CD4-positive, alpha-beta T cell treated with Interleukin-4 for 1 hour (primary cell): ENCODE measurements around the gene MRPL27.
"Not testable (repeated sequence)": the region's sequence is repeated elsewhere in the genome, so short reads cannot be mapped to it uniquely, and the experiment has no call there.

ENCODE experiments used
- DNase-seq, 2 donors: peaks; one replicate each; pipeline ENCODE4 v3.0.0-alpha.2; 2020 to 2022

The MRPL27 gene

DNA sequence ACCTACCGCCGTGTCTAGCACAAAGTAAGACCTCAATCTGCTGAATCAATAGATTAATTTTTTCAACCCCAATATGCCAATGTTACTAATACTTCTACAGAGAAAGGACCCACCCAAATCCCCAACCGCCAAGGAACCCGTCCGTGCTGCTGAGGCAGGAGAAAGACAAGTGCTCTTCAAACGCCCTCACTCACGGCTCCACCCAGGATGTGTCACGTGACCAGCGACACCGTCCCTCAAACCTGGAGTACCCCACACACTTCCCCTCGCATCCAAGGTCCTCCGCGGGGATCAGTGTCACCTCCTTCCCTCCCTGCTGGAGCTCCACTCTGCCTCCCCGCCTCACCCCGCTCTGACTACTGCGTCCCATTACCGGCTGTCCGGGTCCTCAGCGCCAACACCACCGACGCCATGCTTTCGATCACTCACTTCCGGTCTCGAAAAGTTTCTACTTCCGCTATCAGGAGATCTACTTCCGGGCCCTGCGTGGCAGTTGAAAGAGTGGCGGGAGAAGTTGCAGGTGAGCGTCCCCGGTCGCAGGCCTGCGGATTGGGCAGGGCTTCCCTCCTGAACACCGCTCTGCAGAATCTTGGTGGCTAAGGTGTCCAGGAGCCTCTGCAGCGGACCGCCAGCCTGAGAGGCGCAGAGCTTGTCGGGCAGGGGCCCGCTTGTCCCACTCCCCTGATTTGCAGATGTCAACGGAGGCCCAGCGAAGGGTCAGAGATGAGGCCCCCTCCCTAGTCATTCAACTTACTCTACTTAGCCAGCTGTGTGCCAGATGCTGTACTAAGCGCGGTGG is at the start of gene MRPL27, which contains the start of gene EME1:
Gene MRPL27 (minus strand): TSS at position 427 of the 799 bp plus-strand sequence. CDS start 14 bp downstream, at position 413.
Gene EME1 (plus strand): TSS at position 472 of the 799 bp plus-strand sequence. CDS start 1,980 bp downstream, outside the sequence.
- DNase-seq: peak; percentile 86 to 92

DNA sequence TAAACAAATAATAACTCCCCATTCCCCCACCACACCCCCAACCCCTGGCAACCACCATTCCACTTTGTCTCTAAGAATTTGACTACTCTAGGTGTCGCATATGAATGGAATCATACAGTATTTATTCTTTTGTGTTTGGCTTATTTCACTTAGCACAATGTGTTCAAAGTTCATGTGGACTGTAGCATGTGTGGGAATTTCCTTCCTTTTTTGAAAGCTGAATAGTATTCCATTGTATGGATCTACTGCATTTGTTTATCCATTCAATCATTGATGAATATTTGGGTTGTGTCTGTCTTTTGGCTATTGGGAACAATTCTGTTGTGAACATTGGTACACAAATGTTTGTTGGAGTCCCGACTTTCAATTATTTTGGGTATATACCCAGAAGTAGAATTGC is 49.8 kb upstream of the MRPL27 start:
- DNase-seq: no peak

DNA sequence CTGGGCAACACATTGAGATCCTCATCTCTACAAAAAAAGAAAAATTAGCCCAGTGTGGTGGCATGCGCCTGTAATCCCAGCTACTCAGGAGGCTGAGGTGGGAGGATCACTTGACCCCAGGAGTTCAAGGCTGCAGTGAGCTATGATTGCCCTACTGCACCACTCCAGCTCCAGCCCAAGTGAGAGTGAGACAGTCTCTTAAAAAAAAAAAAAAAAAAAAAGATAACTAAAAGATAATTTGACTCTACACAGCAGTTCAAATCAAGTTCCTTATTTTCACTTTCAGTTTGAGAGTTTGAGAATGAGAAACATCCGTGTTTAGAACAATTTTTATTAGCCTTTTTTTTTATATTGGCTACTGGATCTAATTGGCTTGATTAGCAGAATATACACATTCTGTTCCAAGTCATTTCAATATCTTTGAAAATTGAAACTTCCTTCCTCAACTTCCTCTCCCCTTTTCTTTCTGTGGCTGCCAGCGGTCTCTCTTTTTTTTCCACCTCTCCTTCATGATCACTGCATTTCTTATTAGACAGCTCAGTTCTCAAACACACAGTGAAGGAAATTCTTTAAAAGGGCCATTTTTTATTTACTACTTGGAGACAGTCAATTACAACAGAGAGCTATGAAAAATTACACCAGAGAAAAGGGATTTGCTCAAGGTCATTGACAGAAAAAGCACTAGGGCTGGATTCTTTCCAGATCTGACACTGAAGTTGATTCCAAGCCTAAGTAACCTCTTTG is 48.5 kb upstream of the MRPL27 start:
- peak in 1 of 2 donors; percentile 32 for DNase-seq

DNA sequence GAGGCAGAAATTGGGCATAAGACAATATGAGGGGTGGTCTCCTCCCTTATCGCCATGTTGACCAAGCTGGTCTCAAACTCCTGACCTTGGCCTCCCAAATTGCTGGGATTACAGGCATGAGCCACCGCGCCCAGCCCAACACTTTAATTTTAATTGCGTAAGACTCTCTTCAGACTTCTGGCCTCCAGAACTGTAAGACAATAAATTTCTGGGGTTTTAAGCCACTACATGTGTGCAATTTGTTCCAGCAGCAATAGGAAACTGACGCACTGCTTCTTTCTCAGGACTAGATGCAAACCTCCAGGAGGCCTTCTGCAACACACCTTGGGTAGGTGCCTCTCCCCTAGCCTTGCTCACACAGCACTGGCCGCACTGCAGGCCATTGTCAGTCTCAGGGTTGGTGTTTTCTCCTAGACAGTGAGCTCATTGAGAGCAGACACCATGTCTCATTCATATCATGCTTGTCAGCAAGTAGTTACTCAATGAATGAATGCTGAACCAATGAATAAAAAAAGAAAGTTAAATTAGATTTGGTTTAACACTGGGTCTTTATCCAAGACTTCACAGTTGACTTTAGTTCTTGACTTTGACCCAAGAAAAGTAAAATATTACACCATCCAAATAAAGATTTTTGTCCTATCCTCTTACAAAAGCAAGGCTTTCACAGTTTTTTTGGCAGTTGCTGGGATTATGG is 47.6 kb upstream of the MRPL27 start:
- DNase-seq: no peak

DNA sequence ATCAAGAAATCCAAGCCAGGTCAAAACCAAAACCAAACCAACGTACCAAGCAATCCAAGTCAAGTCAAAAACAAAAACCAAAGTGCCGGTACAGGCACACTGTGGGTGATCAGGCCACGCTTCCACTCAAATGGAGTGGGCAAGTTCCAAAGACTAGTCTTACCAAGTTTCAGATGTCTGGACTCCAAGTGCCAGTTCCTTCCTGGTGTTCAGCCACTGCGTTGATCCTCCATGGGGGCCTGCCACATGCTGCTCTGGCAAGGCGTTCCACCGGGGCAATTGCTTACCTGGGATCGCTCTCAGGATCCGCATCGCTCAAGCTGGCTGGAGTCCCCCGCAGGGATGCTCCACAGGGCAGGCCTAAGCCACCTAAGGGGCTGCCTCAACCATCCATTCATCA is 46.6 kb upstream of the MRPL27 start:
- not testable (repeated sequence) for DNase-seq

DNA sequence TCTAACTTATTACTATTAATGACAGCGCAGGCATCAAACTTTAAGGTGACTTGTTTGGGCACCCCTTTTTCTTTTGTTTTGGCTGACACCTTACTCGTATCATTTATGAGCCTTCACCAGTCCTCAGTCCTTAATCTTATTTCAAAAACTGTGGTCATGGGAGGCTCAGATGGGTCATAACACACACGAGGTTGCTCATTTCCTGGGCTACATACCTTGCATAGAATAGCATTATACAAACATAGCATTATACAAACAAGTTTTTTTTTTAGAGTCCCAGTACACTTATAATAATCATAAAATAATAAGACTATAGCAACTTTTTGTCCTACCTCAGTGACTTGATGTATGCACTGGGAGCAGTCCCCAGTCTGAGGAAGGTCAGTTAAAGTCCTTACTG is 41.8 kb upstream of the MRPL27 start:
- DNase-seq: no peak

DNA sequence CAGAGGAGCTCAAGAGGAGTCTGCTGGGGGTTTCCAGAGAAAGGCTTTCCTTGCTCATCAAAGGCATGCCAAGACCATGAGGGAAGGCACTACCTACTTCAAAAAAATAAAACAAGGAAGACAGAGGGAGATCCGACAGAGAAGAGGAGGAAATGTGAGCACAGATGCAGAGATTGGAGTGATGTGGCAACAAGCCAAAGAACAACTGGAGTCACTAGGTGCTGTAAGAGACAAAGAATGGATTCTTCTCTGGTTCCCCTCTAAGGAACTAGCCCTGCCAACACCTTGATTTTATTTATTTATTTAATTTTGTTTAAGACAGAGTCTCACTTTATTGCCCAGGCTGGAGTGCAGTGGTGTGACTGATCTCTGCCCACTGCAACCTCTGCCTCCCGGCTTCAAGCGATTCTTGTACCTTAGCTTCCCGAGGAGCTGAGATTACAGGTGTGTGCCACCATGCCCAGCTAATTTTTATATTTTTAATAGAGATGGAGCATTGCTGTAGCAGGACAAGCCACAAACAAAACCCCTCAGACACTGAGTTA is 39.3 kb upstream of the MRPL27 start:
- DNase-seq: no peak

DNA sequence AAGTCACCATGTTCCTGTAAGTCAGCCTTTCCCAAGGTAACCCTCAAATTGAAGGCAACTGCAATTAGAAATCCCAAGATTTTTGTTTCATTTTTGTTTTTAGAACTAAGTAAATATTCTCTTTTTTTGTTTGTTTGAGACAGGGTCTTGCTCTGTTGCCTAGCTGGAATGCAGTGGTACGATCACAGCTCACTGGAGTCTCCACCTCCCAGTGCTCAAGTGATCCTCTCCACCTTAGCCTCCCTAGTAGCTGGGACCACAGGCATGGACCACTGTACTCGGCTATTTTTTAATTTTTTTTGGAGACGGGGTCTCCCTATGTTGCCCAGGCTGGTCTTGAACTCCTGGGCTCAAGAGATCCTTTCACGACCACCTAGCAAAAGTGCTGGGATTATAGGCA is 34.9 kb upstream of the MRPL27 start:
- DNase-seq: no peak

DNA sequence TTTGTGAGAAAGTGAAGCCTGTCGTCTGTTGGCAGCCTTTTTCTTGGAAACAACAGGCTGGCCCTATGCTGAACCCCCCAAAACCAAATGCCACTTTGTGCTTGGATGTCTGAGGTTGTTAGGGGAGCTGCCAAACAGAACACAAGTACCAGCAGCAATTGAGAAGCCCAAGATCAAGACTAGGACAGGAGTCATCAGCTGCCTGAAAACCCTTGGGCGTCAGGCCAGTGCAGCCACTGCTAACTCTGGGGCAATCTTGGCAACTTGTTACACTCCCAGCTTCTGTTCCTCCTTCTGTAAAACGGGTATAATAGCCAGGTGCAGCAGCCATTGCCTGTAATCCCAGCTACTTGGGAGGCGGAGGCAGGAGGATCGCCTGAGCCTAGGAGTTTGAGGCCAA is 33.6 kb upstream of the MRPL27 start:
- DNase-seq: no peak

DNA sequence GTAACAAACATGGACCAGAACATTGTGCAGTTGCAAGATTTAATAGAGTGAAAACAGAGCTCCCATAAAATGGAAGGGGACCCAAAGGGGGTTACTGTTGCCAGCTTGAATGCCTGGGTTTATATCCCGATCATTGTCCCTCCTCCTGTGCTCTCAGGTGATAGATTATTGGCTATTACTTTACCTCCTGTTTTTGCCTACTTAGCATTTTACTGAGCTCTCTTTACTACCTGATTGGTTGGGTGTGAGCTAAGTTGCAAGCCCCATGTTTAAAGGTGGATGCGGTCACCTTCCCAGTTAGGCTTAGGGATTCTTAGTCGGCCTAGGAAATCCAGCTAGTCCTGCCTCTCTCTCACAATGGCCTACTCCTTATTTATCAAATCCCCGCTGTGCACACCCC is 32.4 kb upstream of the MRPL27 start:
- DNase-seq: not testable (repeated sequence)

DNA sequence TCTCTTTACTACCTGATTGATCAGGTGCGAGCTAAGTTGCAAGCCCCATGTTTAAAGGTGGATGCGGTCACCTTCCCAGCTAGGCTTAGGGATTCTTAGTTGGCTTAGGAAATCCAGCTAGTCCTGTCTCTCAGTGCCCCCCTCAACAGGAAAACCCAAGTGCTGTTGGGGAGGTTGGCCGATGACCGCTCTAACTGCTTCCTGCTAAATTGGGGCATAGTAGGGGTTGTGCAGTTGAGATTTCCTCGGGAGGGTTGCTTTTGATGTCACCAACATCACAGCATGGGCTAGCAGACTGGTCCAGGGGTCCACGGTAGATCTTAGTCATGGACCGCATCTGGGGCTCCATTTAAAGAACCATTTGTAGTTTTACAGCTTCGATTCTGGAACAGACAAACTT is 26.6 kb upstream of the MRPL27 start:
- not testable (repeated sequence) for DNase-seq

DNA sequence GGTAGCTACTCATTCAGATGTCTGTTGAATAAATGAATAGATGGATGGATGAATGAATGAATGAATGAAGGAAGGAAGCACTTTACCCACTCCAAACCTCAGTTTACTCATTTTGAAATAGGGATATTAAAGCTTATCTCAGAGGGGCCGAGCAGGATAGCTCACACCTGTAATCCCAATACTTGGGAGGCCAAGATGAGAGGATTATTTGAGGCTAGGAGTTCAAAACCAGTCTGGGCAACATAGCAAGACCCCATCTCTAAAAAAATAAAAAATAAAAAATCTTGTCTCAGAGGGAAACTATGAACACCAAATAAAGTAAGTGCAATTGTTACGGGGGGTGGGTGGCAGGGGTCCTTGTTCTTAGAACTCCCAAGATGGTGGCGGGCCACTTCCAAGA is 25.7 kb upstream of the MRPL27 start:
- not testable (repeated sequence) for DNase-seq

DNA sequence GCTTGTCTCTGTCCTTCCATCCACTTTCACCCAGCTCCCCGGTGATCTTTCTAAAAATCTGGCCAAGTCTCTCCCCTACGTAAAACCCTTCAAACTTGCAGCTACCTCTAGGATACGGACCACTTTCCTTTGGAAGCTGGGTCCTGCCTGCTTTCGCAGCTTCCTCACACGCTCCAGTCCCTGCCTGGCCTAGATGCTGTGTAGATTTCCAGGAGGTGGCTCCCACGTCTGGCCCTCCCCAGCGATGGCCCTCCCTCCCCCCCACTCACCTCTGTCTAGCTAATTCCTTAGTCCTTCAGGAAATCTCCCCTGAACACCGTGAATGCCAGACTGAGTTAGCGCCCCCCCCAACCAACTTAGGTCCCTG is 24.9 kb upstream of the MRPL27 start:
- no peak for DNase-seq

DNA sequence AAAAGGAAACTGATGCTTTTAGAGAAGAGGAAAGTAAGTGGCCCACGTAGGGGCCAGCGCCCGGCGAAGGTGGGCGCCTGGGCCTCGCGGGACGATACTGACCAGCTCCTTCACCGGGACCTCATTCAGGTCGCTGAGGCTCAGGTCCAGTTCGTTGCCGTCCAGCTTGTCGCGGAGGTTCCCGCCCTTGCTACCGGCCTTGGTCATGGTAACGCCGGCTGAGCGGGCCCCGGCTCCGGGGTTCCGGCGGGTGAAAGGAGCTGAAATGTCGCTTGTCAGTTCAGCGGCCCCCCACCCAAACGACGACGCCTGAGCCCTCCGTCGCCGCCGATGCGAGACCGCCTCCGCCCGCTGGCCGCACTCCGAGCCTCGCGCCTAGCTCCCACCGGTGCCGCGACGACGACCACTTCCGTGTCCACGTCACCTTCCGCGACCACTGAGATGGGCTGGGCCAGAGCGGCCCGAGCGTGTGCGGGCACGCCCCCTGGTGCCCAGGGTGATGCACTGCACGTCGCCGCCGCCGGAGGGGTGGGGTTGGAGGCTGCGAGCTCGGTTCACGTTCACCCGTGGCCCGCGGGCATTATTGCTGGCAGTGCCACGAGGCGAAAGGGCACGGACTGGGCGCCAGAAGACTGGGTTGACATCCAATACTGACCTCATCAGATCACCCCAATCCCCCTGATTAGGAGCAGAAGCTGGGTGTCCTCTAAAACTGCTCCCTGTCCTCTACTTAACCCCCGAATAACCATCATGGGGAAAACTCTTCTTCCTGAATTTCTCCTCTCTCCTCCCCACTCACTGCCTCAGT is 24.3 kb upstream of the MRPL27 start, which contains the start of gene LRRC59:
Gene LRRC59 (minus strand): TSS at position 413 of the 808 bp plus-strand sequence. CDS start 206 bp downstream, at position 207.
- peak; percentile 91 to 94 for DNase-seq

DNA sequence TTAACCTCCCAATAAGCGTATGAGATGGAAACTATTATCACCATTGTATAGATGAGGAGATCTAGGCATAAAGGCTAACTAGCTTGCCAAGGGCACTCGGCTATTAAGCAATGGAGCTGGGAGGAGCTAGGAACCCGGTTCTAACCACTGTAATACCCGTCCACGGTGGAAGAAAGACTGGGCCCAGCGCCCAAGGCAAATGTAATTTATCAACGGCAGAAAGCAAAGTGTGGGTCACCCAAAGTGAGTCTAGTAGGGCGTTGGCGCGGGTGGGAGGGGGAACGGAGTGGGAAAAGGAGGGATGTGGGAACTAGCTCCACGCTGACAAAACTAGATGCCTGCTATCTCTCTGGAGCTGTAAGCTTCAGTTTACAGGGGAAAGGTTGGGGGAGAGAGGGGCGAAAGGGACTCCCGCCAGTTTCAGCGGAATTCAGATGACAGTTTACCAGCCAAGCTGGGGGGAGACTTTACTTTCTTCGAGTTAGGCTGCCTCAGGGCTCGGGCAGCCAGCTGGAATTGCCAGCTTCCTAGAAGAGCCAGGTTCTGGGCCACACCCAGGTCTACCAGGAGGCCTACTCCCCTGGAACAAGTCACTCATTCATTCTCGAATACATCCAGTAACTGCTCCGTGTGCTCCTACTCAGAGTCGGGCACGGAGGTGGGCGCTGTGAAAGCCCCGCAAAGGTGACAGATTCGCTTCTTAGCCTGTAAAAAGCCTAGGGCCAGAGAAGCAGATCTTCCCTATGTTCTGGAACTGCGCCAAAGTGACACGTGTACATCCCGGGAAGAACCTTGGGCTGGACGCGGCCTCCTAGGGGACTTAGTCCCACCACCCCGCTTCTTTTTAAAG is 23.5 kb upstream of the MRPL27 start:
- peak in 1 of 2 donors; percentile 25 for DNase-seq

DNA sequence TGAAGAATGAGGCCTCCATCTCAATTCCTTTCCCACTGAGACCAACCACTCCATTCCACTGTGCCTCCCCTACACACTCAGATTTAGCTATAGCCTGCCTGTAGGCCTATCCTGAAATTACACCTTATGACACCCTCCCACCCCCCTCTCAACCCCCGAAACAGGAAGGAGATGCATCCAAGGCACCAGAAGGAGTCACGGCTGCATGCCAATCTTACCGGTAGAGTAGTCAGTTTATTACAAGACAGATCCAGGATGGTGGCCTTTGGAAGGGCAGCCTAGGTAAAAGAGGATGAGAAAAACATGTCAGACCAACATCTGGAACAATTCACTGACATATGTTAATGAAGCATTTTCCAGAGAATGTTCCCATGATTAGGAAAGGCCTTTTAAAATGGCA is 21.7 kb upstream of the MRPL27 start:
- no peak for DNase-seq

DNA sequence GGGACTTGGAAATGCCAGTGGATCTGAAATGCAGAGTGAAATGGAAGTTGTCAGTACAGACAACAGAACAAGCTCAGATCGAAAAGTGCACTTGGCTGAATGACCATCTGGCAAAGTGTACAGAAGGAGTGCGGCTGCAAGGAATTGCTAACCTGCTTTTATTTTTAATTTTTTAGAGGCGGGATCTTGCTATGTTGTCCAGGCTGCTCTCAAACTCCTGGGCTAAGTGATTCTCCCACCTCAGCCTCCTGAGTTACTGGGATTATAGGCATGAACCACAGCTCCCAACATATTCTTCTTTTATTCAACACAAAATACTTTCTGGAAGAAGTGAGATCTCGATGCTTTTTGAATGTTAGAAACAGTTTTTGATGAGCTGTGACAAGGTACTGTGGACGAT is 20.7 kb upstream of the MRPL27 start:
- no peak for DNase-seq

DNA sequence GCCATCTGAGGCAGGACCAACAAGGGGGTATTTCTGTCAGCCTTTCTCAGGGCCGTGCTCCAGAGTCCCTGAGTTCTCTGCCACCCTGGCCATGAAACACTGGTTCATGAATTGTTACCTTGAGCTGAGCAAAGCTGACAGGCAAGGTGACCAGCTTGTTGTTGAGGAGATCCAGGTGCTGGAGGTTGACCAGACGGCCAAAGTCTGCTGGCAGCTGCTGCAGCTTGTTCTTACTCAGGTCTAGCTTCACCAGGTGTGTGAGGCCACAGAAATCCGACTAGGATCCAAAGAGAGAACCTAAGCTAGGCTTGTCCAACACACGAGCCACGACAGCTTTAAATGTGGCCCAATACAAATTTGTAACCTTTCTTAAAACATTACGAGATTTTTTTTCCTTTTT is 19.6 kb upstream of the MRPL27 start:
- DNase-seq: no peak

DNA sequence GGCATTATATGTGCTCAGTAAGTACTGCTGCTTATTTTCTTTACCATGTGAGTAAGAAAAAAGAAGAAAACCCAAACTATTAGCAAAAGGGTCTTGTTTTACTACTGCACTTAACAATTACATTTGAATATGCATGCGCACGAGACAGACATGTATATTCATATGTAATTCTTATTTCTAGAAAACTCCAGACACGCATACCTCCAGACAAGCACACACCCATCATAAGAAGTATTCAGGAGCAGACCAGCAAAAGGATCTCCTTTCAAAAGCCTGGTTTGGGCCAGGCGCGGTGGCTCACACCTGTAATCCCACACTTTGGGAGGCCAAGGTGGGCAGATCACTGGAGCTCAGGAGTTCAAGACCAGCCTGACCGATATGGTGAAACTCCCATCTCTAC is 16.6 kb upstream of the MRPL27 start:
- no peak for DNase-seq

DNA sequence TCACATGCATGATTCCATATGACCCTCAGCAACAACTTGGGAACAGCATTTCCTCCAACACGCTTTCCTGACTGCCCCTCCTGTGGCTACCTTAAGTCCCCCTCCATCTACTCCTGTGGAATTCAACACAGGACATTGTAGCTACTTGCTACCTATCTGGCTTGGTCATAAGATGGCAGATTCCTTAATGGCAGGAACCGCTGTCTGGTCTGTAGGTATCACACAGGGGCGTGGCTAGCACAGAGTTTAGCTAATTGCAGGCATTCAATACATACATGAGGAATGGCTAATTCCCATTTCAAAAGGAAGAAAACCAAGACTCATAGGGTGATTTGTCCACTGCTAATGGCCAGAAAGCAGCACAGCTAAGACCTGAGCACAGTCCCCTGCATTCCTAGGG is 15.7 kb upstream of the MRPL27 start:
- no peak for DNase-seq

DNA sequence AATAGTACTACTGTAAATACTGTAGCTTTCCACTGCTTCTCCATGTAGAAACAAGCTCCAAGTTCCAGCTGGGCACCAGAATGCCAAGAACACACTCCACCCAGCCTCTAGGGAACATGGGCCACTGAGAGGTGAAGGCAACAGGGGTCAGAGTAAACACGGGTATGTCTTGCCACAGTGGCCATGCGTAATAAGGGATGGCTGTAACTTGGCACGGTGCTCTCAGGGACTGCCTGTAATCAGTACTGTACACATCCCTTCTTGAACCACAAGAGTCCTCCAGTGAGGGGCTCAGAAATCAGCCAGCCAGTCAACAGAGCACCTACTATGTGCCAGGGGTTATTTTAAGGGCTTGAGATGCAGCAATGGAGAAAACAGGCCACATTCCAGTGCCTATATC is 13.5 kb upstream of the MRPL27 start:
- DNase-seq: no peak
